T-helper 2 cell treated with Interferon-gamma antibody and Interleukin-4, amounts not matched to agents 100 ng/mL and 5 ng/mL, for 36 hours (primary cell): ENCODE results near the gene OR7D4. TPM values are rescaled to one million over a fixed set of nuclear protein-coding genes. Genes with fewer than 3 reads are reported as not detected.
"Not testable (repeated sequence)": the region's sequence is repeated elsewhere in the genome, so short reads cannot be mapped to it uniquely, and the experiment has no call there.

ENCODE experiments used
- intact Hi-C: fragments of 100-400 bp; cut with micrococcal nuclease; formaldehyde crosslinking; loops from one replicate; pipeline ENCODE4 v1.15.1; 2023
- total RNA-seq: library from RNA; stranded (reverse); gene quantifications from 2 replicates; pipeline ENCODE4 v1.2.3, GENCODE V29; 2022

The OR7D4 gene
- total RNA-seq = not detected in 2 replicates

- intact Hi-C loops = no loop called here
Measured at GRCh38 chr19:9219489-9219888, at the start of gene OR7D4. Gene OR7D4 (minus strand): TSS chr19:9219589. CDS start chr19:9214837, 4,752 bp downstream.

- intact Hi-C loops = no loop called here
Measured at GRCh38 chr19:9251236-9251635, 31.8 kb upstream of the OR7D4 start.

GRCh38 chr19:9250630-9251029 lies 31.2 kb upstream of the OR7D4 start, which contains the start of gene OR7E24:
Gene OR7E24 (plus strand): TSS chr19:9250930. CDS start chr19:9251044, 114 bp downstream.
- intact Hi-C loops = no loop called here

GRCh38 chr19:9205501-9206113 lies 13.8 kb downstream of the OR7D4 start:
- intact Hi-C loops = loop anchor here (1.0 to 2.0 kb wide), 2 partner anchors 69 to 591 kb away; no protein-coding TSS in a partner anchor

GRCh38 chr19:9198044-9198443 lies 21.3 kb downstream of the OR7D4 start:
- intact Hi-C loops = not testable (repeated sequence)

- intact Hi-C loops = no loop called here
Measured at GRCh38 chr19:9189535-9189934, 29.9 kb downstream of the OR7D4 start.

GRCh38 chr19:9187191-9187590 lies 32.2 kb downstream of the OR7D4 start:
- intact Hi-C loops = no loop called here

GRCh38 chr19:9183000-9183399 lies 36.4 kb downstream of the OR7D4 start:
- intact Hi-C loops = no loop called here

GRCh38 chr19:9178901-9179300 lies 40.5 kb downstream of the OR7D4 start, which contains the start of gene OR7D2:
Gene OR7D2 (plus strand): TSS chr19:9178979. CDS start chr19:9185782, 6,803 bp downstream.
- intact Hi-C loops = no loop called here

- intact Hi-C loops = no loop called here
Measured at GRCh38 chr19:9175326-9175725, 44.1 kb downstream of the OR7D4 start.

GRCh38 chr19:9171393-9171991 lies 47.9 kb downstream of the OR7D4 start:
- intact Hi-C loops = no loop called here

GRCh38 chr19:9166846-9167245 lies 52.5 kb downstream of the OR7D4 start:
- intact Hi-C loops = no loop called here

GRCh38 chr19:9165261-9165660 lies 54.1 kb downstream of the OR7D4 start:
- intact Hi-C loops = no loop called here

- intact Hi-C loops = no loop called here
Measured at GRCh38 chr19:9161427-9161826, 58.0 kb downstream of the OR7D4 start.

Other genes starting within 250 kb of the OR7D4 start
- gene MUC16, start 209.2 kb downstream of the OR7D4 start, total RNA-seq = not detected in 2 replicates
- not detected in 2 replicates for gene OR1M1, start 132.5 kb downstream of the OR7D4 start, total RNA-seq
- not detected in 2 replicates for gene OR7G2, start 112.1 kb downstream of the OR7D4 start, total RNA-seq
- gene OR7G1, start 103.8 kb downstream of the OR7D4 start, total RNA-seq = not detected in 2 replicates
- not detected in 2 replicates for gene OR7G3, start 92.6 kb downstream of the OR7D4 start, total RNA-seq
- 40.6 and 42.0 TPM in 2 replicates for gene ZNF317, start 79.2 kb downstream of the OR7D4 start, total RNA-seq
- gene OR7D2, start 40.6 kb downstream of the OR7D4 start, total RNA-seq = 0.39 and 0.95 TPM in 2 replicates
- not detected in 2 replicates for gene OR7E24, start 31.3 kb upstream of the OR7D4 start, total RNA-seq
- gene ZNF699, start 90.2 kb upstream of the OR7D4 start, total RNA-seq = 6.7 and 7.1 TPM in 2 replicates
- 11.3 and 12.2 TPM in 2 replicates for gene ZNF559, start 104.6 kb upstream of the OR7D4 start, total RNA-seq
- gene ZNF177, start 143.4 kb upstream of the OR7D4 start, total RNA-seq = 0.64 and 1.7 TPM in 2 replicates
- 30.4 and 31.0 TPM in 2 replicates for gene ZNF266, start 216.0 kb upstream of the OR7D4 start, total RNA-seq